B cell (primary cell): Measurements from ENCODE around the gene DLX1. TPM values are rescaled to one million over a fixed set of nuclear protein-coding genes. Genes with fewer than 3 reads are reported as not detected.

Source experiments
- ATAC-seq: fragments of 200-7000 bp; cut with Tn5 transposase; one replicate; pipeline ENCODE4 v1.10.0; 2021; ENCODE audit warnings: low read depth, mild to moderate bottlenecking, moderate number of reproducible peaks, moderate library complexity
- CTCF ChIA-PET: fragments of 350-600 bp; sonication (Branson Sonifier 250); formaldehyde crosslinking; loops from one replicate; lab custom pipeline; 2021; ENCODE audit warnings: antibody characterized with exemption, inconsistent platforms; lab: Charles Lee
- POLR2A ChIA-PET: fragments of 350-600 bp; sonication (Branson Sonifier 250); formaldehyde crosslinking; loops from one replicate; lab custom pipeline; 2021; ENCODE audit warnings: antibody characterized with exemption; lab: Charles Lee
- DNase-seq: peaks from one replicate; pipeline ENCODE4 v3.0.0; 2013
- H2AFZ ChIP-seq: 2 replicates; pipeline ENCODE4 v1.6.1; 2012; ENCODE audit warnings: mild to moderate bottlenecking, low read depth, low read length; ENCODE audit not compliant: insufficient read depth, poor library complexity, severe bottlenecking
- H3K27ac ChIP-seq, 2 donors: 1 replicate in 1 of 2; 2 replicates in 1 of 2; pipeline ENCODE4 v1.5.1; 2012 to 2013; ENCODE audit warnings: low read length in 2 of 2, mild to moderate bottlenecking in 2 of 2, moderate library complexity in 1 of 2
- H3K27me3 ChIP-seq, 4 experiments: fragments of 200-600 bp in 1 of 4; sonication (generic) in 1 of 4; replicated peaks in 1 of 4; 1 replicate in 2 of 4; 2 replicates in 2 of 4; pipeline versions ENCODE4 v1.6.1 to v1.7.0; 2013 to 2016; ENCODE audit warnings: low read length in 3 of 4, mild to moderate bottlenecking in 2 of 4, mixed read lengths in 1 of 4, moderate library complexity in 1 of 4; ENCODE audit not compliant: insufficient read depth in 4 of 4, control insufficient read depth in 3 of 4; ENCODE audit errors: control extremely low read depth in 1 of 4
- H3K36me3 ChIP-seq, 2 experiments: replicated peaks in 1 of 2; 1 replicate in 1 of 2; 2 replicates in 1 of 2; pipeline versions ENCODE4 v1.6.1 to v1.7.1; 2013; ENCODE audit warnings: low read length in 1 of 2; ENCODE audit not compliant: insufficient read depth in 2 of 2, control insufficient read depth in 1 of 2; ENCODE audit errors: control extremely low read depth in 1 of 2, extremely low read depth in 1 of 2
- H3K4me1 ChIP-seq, 2 donors: fragments of 200-600 bp in 1 of 2; sonication (generic) in 1 of 2; 1 replicate in 1 of 2; 2 replicates in 1 of 2; pipeline versions ENCODE4 v1.5.1 to v1.6.1; 2013 to 2017; ENCODE audit warnings: low read length in 2 of 2; ENCODE audit not compliant: control insufficient read depth in 2 of 2, insufficient read depth in 2 of 2
- H3K4me2 ChIP-seq: replicated peaks from 2 replicates; pipeline ENCODE3; 2012; ENCODE audit warnings: mild to moderate bottlenecking, low read depth, low read length; ENCODE audit not compliant: poor library complexity, severe bottlenecking
- H3K4me3 ChIP-seq, 5 experiments: fragments of 200-600 bp in 1 of 5; sonication (generic) in 1 of 5; 1 replicate in 3 of 5; 2 replicates in 2 of 5; pipeline versions ENCODE4 v1.5.1 to v1.7.0; 2011 to 2016; ENCODE audit warnings: low read length in 4 of 5, mild to moderate bottlenecking in 4 of 5, low read depth in 2 of 5, control low read depth in 1 of 5, moderate library complexity in 1 of 5; ENCODE audit not compliant: insufficient read depth in 1 of 5; ENCODE audit errors: control extremely low read depth in 1 of 5, extremely low read depth in 1 of 5
- H3K79me2 ChIP-seq: fragments of 200-600 bp; sonication (generic); one replicate; pipeline ENCODE4 v1.6.0; 2016; ENCODE audit warnings: low read length; ENCODE audit not compliant: control insufficient read depth, insufficient read depth
- H3K9ac ChIP-seq: fragments of 200-600 bp; sonication (generic); 2 replicates; pipeline ENCODE4 v1.6.1; 2017; ENCODE audit warnings: mild to moderate bottlenecking, low read length, moderate library complexity
- H3K9me3 ChIP-seq, 3 donors: one replicate each; pipeline versions ENCODE4 v1.6.1 to v1.7.1; 2013; ENCODE audit warnings: low read length in 2 of 3; ENCODE audit not compliant: control insufficient read depth in 2 of 3, insufficient read depth in 1 of 3; ENCODE audit errors: control extremely low read depth in 1 of 3
- H4K20me1 ChIP-seq: 2 replicates; pipeline ENCODE4 v1.6.0; 2012; ENCODE audit warnings: mild to moderate bottlenecking, low read length; ENCODE audit not compliant: insufficient read depth, control insufficient read depth, poor library complexity, severe bottlenecking
- H3K27ac Mint-ChIP-seq: one replicate; pipeline ENCODE4 v1.8.0; 2021; ENCODE audit warnings: mixed read lengths
- H3K27me3 Mint-ChIP-seq: one replicate; pipeline ENCODE4 v1.8.0; 2021; ENCODE audit warnings: mixed read lengths
- H3K4me1 Mint-ChIP-seq: one replicate; pipeline ENCODE4 v1.8.0; 2021; ENCODE audit warnings: mixed read lengths
- H3K4me3 Mint-ChIP-seq: one replicate; pipeline ENCODE4 v1.8.0; 2021; ENCODE audit warnings: mixed read lengths
- H3K9me3 Mint-ChIP-seq: one replicate; pipeline ENCODE4 v1.8.0; 2022; ENCODE audit warnings: mixed read lengths; ENCODE audit not compliant: insufficient read depth
- CTCF ChIP-seq: fragments of 200-600 bp; IDR thresholded peaks from one replicate; pipeline ENCODE4 v1.8.0; 2022; ENCODE audit warnings: antibody characterized with exemption, mild to moderate bottlenecking
- EZH2 ChIP-seq: IDR thresholded peaks from 2 replicates; pipeline ENCODE4 v1.6.1; 2012; ENCODE audit warnings: borderline replicate concordance, low read depth, mild to moderate bottlenecking, moderate library complexity, low read length; ENCODE audit not compliant: insufficient read depth, poor library complexity, severe bottlenecking
- WGBS: methylation state at CpG from one replicate; pipeline ENCODE4 v1.1.5; 2013; ENCODE audit warnings: missing lambda C conversion rate; ENCODE audit not compliant: insufficient coverage; 5-methylcytosine and 5-hydroxymethylcytosine counted together
- intact Hi-C: fragments of 100-400 bp; cut with micrococcal nuclease; formaldehyde crosslinking; loops from one replicate; pipeline ENCODE4 v1.10.0; 2022
- polyA plus RNA-seq: library from polyadenylated mRNA; depleted of rRNA; stranded (reverse); fragments of >200 nt; gene quantifications from 2 replicates; pipeline ENCODE4 v1.2.3, GENCODE V29; 2012
- total RNA-seq, 2 donors: library from RNA; stranded (reverse); fragments of 120-200 nt in 1 of 2; gene quantifications; 1 replicate in 1 of 2; 2 replicates in 1 of 2; pipeline versions ENCODE4 v1.2.3 to v1.2.4, GENCODE V29; 2013 to 2022

DLX1 gene
- total and polyA plus RNA-seq, 2 donors (not counting 1 experiment from before 2014, with no cell fraction given) = not detected

GRCh38 chr2:172099472-172100079 lies 14.3 kb downstream of the DLX1 start:
- H3K9ac ChIP-seq = no peak overlapping the region
- DNase-seq (no peak), ATAC-seq (no peak)
- Mint-ChIP-seq H3K4me1 (peaks cover 56% of the 10 kb centered on the region), H3K27me3 (peaks cover 55% of the 10 kb centered on the region), H3K27ac (no peak overlapping the region), H3K9me3 (no peaks in the 10 kb centered on the region), H3K4me3 (no peak overlapping the region)
- H2AFZ ChIP-seq = no peak overlapping the region
- H3K4me2 ChIP-seq = peak overlapping the region; percentile 81
- no peak overlapping the region for H3K27ac ChIP-seq
- ChIA-PET CTCF (interaction anchor here (1.5 kb wide), 1 partner anchor 362 kb away, joined by 3 read pairs; no protein-coding TSS in a partner anchor), POLR2A (interaction anchor here (1.3 to 1.8 kb wide), 3 partner anchors 11 to 18 kb away, joined by 3 to 6 read pairs (median 3); partner anchors contain the start of gene DLX1)
- 10% methylated on average over 9 of the region's 13 CpGs for WGBS
- peaks cover 4 to 100% (median 87%) of the 10 kb centered on the region in 4 experiments for H3K27me3 ChIP-seq
- peaks cover 83 to 97% of the 10 kb centered on the region in 2 donors for H3K4me1 ChIP-seq
- no peaks in the 10 kb centered on the region for H3K36me3 ChIP-seq
- H3K9me3 ChIP-seq = peaks cover 0 to 90% (median 7%) of the 10 kb centered on the region in 3 donors
- TF ChIP-seq CTCF (no peak), EZH2 (no peak)
- intact Hi-C loops = loop anchor here (1.0 to 10.0 kb wide), 6 partner anchors 15 to 1282 kb away; partner anchors contain the start of genes GAD1, HAT1 and PDK1
- peaks cover 15% of the 10 kb centered on the region for H4K20me1 ChIP-seq
- H3K4me3 ChIP-seq = no peak overlapping the region
- no peaks in the 10 kb centered on the region for H3K79me2 ChIP-seq
